Measurements from ENCODE around the gene BCR.

The BCR gene

DNA sequence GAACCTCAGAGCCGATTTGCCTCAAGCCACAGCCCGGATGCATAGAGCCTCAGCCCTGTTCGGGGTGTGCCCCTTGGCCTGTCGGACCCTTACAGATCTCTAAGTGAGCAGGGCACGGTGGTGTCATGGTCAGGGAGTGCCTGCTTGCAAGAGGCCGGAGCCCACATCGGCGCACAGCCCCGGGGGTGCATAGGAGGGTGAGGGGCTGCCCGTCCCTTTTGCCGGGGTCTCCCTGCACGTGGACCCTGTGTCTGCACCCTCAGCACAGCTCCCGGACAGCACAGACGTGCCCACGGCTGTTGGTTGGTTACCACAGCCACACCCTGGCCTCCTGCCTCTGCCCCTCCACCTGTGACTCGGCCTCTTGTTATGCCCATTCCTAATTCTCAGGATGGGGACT, 28.5 kb upstream of the BCR start:
- no peaks in the 10 kb centered on the region for H3K36me3 ChIP-seq (ENCODE audit: control insufficient read depth, low read length)
- H3K4me2 ChIP-seq (ENCODE audit: low read length) = no peak overlapping the region
- no peaks in the 10 kb centered on the region for H3K27me3 ChIP-seq (ENCODE audit: control insufficient read depth, low read length)
- H3K4me3 ChIP-seq (ENCODE audit: low read length) = no peak overlapping the region
- no peaks in the 10 kb centered on the region for H4K20me1 ChIP-seq (ENCODE audit: control insufficient read depth, insufficient read depth, low read depth, low read length)
- no peaks in the 10 kb centered on the region for H3K9me3 ChIP-seq (ENCODE audit: control insufficient read depth, insufficient read depth, low read length)
- no peak for TF ChIP-seq EZH2phosphoT487 (IDR thresholded peaks at IDR 0.05; ENCODE audit: borderline replicate concordance, low read length)
- TF ChIP-seq, protein P1, sequence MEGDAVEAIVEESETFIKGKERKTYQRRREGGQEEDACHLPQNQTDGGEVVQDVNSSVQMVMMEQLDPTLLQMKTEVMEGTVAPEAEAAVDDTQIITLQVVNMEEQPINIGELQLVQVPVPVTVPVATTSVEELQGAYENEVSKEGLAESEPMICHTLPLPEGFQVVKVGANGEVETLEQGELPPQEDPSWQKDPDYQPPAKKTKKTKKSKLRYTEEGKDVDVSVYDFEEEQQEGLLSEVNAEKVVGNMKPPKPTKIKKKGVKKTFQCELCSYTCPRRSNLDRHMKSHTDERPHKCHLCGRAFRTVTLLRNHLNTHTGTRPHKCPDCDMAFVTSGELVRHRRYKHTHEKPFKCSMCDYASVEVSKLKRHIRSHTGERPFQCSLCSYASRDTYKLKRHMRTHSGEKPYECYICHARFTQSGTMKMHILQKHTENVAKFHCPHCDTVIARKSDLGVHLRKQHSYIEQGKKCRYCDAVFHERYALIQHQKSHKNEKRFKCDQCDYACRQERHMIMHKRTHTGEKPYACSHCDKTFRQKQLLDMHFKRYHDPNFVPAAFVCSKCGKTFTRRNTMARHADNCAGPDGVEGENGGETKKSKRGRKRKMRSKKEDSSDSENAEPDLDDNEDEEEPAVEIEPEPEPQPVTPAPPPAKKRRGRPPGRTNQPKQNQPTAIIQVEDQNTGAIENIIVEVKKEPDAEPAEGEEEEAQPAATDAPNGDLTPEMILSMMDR (IDR thresholded peaks at IDR 0.05; ENCODE audit: low read depth, low read length, poor library complexity, severe bottlenecking) = no peak
- no peak overlapping the region for H3K27ac ChIP-seq (ENCODE audit: low read depth, low read length)
- H3K79me2 ChIP-seq (ENCODE audit: control insufficient read depth, low read length) = no peaks in the 10 kb centered on the region
- H3K9me2 ChIP-seq (replicated peaks; ENCODE audit: control insufficient read depth, low read length) = no peaks in the 10 kb centered on the region
- no peaks in the 10 kb centered on the region for H3F3A ChIP-seq (ENCODE audit: control insufficient read depth, insufficient read depth)
- H3K4me1 ChIP-seq (ENCODE audit: control insufficient read depth, low read length) = peaks cover 17% of the 10 kb centered on the region

GRCh38 chr22:23152238-23153114, 27.8 kb upstream of the BCR start:
- Histone ChIP-seq H3K79me2 (ENCODE audit: control insufficient read depth, low read length) (no peaks in the 10 kb centered on the region), H3K4me3 (ENCODE audit: low read length) (peak overlapping the region; percentile 65), H3K27ac (ENCODE audit: low read depth, low read length) (peak overlapping the region; percentile 52), H4K20me1 (ENCODE audit: control insufficient read depth, insufficient read depth, low read depth, low read length) (no peaks in the 10 kb centered on the region), H3F3A (ENCODE audit: control insufficient read depth, insufficient read depth) (no peaks in the 10 kb centered on the region), H3K4me2 (ENCODE audit: low read length) (peak overlapping the region; percentile 76), H3K9me3 (ENCODE audit: control insufficient read depth, insufficient read depth, low read length) (no peaks in the 10 kb centered on the region), H3K36me3 (ENCODE audit: control insufficient read depth, low read length) (no peaks in the 10 kb centered on the region), H3K9me2 (replicated peaks; ENCODE audit: control insufficient read depth, low read length) (no peaks in the 10 kb centered on the region), H3K27me3 (ENCODE audit: control insufficient read depth, low read length) (no peaks in the 10 kb centered on the region), H3K4me1 (ENCODE audit: control insufficient read depth, low read length) (peaks cover 17% of the 10 kb centered on the region)
- TF ChIP-seq, protein P1 (IDR thresholded peaks at IDR 0.05; ENCODE audit: low read depth, low read length, poor library complexity, severe bottlenecking) = no peak
- TF ChIP-seq EZH2phosphoT487 (IDR thresholded peaks at IDR 0.05; ENCODE audit: borderline replicate concordance, low read length) = no peak

- H3K9me2 ChIP-seq (replicated peaks; ENCODE audit: control insufficient read depth, low read length) = no peaks in the 10 kb centered on the region
- no peak overlapping the region for H3K4me2 ChIP-seq (ENCODE audit: low read length)
- H3K27ac ChIP-seq (ENCODE audit: low read depth, low read length) = no peak overlapping the region
- H3F3A ChIP-seq (ENCODE audit: control insufficient read depth, insufficient read depth) = no peaks in the 10 kb centered on the region
- no peaks in the 10 kb centered on the region for H3K79me2 ChIP-seq (ENCODE audit: control insufficient read depth, low read length)
- H3K4me1 ChIP-seq (ENCODE audit: control insufficient read depth, low read length) = peaks cover 17% of the 10 kb centered on the region
- H4K20me1 ChIP-seq (ENCODE audit: control insufficient read depth, insufficient read depth, low read depth, low read length) = no peaks in the 10 kb centered on the region
- H3K9me3 ChIP-seq (ENCODE audit: control insufficient read depth, insufficient read depth, low read length) = no peaks in the 10 kb centered on the region
- H3K4me3 ChIP-seq (ENCODE audit: low read length) = no peak overlapping the region
- no peaks in the 10 kb centered on the region for H3K27me3 ChIP-seq (ENCODE audit: control insufficient read depth, low read length)
- no peak for TF ChIP-seq EZH2phosphoT487 (IDR thresholded peaks at IDR 0.05; ENCODE audit: borderline replicate concordance, low read length)
- no peaks in the 10 kb centered on the region for H3K36me3 ChIP-seq (ENCODE audit: control insufficient read depth, low read length)
Measured at GRCh38 chr22:23153994-23154393, 26.3 kb upstream of the BCR start.

- Histone ChIP-seq H3K79me2 (ENCODE audit: control insufficient read depth, low read length) (no peaks in the 10 kb centered on the region), H4K20me1 (ENCODE audit: control insufficient read depth, insufficient read depth, low read depth, low read length) (no peaks in the 10 kb centered on the region), H3K9me3 (ENCODE audit: control insufficient read depth, insufficient read depth, low read length) (no peaks in the 10 kb centered on the region), H3K4me2 (ENCODE audit: low read length) (no peak overlapping the region), H3K4me3 (ENCODE audit: low read length) (no peak overlapping the region), H3K36me3 (ENCODE audit: control insufficient read depth, low read length) (no peaks in the 10 kb centered on the region), H3F3A (ENCODE audit: control insufficient read depth, insufficient read depth) (no peaks in the 10 kb centered on the region), H3K27ac (ENCODE audit: low read depth, low read length) (no peak overlapping the region), H3K4me1 (ENCODE audit: control insufficient read depth, low read length) (peaks cover 17% of the 10 kb centered on the region), H3K9me2 (replicated peaks; ENCODE audit: control insufficient read depth, low read length) (no peaks in the 10 kb centered on the region), H3K27me3 (ENCODE audit: control insufficient read depth, low read length) (no peaks in the 10 kb centered on the region)
- TF ChIP-seq, protein P1 (IDR thresholded peaks at IDR 0.05; ENCODE audit: low read depth, low read length, poor library complexity, severe bottlenecking) = no peak
- TF ChIP-seq EZH2phosphoT487 (IDR thresholded peaks at IDR 0.05; ENCODE audit: borderline replicate concordance, low read length) = no peak
Measured at GRCh38 chr22:23154461-23154860, 25.8 kb upstream of the BCR start.

Data from DOHH2 (cell line).